Measurements from ENCODE around the gene UBL7.

DNA sequence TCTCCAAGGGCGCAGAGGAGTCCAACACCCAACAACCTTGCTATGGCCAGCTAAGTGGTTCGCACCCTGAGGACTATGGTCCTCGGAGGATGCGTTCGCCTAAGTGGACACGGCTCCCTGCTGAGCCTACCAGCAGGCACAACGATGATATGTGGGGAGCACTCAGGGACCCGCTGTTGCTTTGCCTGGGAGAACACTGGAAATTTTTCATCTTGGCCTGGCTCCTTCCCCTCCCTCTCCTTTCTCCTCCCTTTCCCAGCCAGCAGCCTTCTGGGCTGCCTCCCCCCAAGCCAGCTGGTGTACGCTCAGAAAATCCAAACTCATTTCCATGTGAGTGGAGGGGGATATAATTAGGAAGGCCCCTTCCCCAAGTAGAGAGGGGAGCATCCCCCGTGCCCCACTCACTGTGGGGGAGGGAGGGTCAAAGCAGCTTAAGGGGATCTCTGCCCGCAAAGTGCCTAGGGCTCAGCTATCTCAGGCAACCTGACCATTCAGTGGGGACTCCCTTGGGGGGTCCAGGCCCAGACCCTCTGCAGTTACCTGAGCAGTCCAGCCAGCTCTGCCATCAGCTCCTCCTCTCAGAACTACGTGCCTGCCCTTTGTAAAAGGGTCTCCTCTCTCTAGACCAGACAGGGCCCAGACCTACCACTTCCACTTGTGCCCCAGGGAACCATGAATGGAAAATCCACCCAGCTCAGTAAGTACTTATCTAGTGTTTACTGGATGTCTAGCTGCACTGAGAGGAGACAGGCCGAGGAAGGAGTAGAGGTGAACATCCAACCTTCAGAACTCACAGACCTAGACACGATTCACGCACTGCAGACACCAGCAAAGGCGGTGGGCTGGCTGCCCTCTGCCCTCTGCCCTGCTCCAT is 26.5 kb downstream of the UBL7 start:
- no peak for TF ChIP-seq POLR2A (IDR thresholded peaks at IDR 0.05)
- no peak for TF ChIP-seq CTCF (IDR thresholded peaks at IDR 0.05)
- TF ChIP-seq EP300 (IDR thresholded peaks at IDR 0.05) = no peak
- TF ChIP-seq POLR2AphosphoS5 (IDR thresholded peaks at IDR 0.05) = no peak
